Activated naive CD4-positive, alpha-beta T cell treated with Interleukin-2 at 50 U/mL for 16 hours (primary cell): ENCODE measurements around the gene HOXC5.

Experiments used
- DNase-seq: peaks from one replicate; pipeline ENCODE4 v3.0.0-alpha.2; 2020

The HOXC5 gene

DNA sequence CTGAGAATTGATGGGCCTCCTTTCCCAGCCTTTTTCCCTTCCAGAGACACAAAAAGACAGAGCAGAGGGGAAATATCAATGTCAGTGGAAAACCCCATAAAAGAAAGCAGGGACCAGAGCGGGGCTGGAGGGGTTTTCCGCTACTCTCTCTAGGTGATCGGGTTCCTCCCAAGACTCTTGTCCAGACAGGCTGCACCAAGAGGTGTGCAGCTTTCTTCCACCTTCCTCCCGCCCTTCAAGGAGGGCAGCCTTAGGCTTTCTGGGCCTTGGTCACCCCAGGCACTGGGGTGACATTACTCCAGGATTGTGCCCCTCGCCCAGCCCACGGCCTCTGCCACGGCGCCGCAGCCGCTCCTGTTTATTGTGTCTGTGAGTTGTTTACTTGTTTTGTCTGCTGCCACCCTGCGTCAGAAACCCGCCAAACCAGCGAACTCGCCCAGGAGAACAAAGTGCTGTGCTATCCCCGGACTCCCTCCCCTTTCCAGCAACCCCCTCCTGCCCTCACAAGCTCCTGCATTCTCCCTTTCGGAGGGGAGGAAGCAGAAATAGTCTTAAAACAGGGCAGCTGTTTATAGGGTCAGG lies 11.3 kb upstream of the HOXC5 start:
- DNase-seq = no peak

DNA sequence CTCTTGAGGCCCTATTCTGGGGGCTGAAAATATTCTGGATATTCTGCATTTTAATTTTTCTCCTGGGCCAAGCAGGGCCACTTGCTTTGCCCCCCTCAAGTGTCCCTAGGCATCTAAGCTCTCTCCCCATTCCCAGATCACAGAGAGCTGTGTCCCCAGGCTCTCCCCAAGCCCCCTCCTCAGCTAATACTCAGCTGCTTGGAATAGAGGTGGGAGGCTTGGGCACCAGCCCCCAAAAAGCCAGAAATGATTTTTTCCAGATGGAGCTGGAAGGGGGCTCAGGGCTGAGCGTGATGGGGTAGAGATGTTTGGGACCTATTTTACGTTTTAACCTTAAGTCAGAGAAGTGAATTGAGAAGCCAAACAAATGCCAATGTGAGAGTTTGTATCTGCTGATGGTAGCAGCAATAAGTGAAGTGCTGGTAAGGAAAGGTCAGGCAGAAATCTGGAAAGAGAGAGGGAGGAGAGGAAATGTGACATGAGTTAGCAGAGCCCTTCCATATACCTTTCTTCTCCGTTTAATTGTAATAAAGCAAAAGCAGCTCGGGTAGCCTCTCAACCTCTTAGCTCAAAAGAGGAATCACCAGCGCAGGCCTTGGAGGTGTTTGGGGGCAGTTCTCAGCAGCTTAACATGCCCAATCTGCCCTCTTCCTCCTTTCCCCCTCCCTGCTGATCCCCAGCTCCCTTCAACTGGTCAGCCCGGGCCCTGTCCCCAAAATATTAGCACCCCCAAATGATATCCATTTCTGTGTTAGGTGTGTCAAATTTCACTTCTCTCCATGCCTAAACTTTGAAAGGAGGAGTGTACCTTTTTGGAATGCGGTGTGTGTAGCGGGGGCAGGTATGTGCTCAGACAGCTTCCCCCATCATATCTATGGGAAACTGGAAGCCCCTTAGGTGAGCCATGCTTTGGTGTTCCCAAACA lies 9.6 kb upstream of the HOXC5 start:
- no peak for DNase-seq

DNA sequence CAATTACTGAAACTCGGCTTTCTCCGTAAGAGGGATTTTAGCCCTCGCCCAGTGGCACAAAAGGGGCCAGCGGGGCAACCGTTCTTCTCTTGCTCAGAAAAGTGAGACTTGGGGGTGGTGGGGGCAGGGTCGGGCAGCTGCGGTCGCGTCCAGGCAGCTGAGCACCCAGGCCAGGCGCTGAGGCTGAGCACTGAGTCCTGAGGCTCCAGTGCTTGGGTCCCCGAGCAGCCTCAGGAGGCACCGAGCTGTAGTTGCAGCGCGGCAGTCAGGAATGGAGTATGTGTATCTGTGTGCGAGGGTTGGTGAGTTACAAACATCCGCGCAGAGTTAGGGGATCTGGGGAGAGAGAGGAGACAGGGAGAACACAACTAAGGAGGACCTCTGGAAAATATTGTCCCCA lies 8.7 kb upstream of the HOXC5 start:
- DNase-seq = no peak

DNA sequence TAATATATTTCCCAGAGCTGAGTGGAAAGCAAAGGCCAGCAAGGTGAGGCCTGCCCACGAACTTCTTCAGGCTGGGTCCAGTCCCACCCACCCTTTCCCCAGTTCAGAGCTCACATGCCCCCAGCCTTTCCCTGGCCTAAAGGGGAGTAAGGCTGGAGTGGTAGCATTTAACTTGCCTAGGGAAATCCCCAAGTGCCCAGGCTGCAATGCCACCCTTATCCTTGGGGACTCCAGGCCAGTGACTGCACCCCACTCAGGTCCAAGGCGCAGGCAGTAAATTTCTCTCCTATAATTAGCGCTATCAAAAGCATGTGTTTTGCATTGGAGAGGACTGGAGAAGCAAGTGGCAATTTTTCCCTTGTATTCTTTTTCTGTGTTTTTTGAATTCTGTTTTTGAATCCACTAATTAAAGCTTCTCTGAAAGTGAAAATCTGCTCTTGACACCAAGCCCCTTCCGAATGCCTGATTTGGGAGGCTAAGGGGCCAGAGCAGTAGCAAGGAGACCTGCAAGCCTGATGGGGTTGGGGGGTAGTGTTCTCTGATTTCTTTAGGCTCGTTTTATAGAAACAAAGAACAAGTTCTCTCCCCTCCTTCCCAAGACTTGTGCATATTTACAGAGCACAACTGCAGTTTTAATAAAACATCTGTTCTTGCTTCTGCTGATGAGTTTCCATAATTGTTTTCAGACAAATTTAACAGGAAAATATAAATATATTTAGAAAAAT lies 8.1 kb upstream of the HOXC5 start:
- no peak for DNase-seq

DNA sequence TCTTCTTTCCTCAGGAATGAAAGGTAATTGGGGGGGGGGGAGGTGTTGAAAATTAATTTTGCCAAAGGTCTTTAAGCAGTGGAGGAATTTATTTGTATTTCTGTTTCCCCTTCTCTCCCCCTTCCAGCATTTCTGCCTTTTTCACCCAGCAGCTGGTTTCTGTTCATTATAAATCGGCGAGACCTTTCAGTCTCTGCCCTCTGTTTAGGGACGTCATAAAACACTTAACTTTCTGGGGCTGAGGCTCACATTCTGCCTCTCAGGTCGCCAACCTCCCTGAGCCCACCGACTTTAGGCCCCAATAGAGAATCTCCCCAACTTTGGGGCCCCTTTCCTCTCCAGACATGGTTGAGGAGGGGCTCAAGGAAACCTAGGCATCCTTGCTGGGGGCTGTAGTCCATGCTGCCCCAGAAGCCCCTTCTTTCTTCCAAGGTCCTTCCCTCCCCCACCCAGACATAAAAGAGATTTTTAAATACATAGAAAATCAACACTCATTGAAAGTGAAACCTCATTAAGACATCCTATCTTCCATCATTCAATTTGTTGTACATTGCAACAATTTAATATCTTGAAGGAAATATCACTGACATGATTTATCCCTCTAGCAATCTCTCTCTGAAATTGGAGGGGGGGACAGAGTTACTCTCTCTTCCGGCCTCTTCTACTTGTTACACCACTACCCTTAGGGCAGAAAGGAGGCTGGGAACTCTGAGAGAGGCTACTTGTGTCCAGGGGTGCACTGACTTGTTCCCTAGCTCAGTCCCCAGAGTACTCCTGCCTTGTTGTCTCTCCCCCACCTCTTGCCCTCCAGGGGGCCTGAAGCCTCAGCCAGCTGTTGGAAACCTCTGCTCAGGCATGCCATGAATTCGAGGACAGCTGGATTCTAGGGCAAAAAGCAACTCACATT lies 7.1 kb upstream of the HOXC5 start:
- no peak for DNase-seq

DNA sequence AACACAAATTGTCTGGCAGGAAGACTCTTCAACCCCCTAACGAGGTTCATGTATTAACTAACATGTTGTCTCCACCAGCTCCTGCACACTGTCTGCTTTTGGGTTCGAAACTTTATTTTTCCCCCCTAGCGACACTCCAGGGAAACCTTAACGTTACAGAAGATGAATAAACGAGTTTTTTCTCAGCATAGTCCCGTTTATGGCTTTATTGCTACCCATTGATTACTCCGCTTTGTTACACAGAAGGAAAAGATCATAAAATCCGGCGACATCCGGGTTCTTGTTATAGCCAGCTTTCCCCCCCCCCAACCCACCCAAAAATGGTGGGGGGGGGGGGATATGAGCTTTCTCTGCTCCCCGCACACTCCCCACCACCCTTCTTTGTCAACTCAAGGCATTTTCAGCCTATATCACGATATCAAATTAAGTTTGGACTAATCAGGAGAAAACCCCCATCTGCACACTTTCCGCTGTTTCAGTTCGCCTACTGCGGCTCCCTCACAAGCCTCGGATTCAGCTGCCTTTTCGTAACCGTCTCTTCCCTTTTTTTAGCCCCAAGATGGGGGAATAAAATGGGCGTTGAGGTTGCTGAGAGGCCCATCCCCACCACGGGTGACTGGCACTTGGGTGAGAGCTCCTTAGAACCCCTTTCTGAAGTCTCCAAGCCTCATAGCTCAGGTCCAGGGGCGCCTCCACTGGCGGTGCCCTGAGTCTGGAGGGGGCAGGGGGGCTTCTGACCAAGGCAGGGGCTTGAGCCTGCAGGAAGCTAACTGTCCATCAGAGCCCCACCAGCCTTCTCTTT lies 6.0 kb upstream of the HOXC5 start:
- DNase-seq = no peak

DNA sequence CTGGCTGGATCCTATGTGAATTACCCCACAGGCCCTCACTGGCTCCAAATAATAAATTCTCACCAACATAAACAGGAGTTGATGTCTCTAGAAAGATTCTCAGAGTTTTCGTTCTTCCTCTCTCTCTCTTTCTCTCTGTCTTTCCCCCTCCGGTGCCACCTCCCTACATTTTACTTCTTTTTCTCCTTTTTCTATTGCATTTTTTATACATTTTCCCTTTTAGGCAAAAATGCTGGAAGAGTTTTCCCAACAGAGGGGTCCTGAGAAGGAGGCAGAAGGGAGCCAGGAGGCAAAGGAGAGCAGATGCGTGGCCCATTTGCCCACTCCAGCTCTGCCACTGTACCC lies 5.4 kb upstream of the HOXC5 start:
- no peak for DNase-seq

DNA sequence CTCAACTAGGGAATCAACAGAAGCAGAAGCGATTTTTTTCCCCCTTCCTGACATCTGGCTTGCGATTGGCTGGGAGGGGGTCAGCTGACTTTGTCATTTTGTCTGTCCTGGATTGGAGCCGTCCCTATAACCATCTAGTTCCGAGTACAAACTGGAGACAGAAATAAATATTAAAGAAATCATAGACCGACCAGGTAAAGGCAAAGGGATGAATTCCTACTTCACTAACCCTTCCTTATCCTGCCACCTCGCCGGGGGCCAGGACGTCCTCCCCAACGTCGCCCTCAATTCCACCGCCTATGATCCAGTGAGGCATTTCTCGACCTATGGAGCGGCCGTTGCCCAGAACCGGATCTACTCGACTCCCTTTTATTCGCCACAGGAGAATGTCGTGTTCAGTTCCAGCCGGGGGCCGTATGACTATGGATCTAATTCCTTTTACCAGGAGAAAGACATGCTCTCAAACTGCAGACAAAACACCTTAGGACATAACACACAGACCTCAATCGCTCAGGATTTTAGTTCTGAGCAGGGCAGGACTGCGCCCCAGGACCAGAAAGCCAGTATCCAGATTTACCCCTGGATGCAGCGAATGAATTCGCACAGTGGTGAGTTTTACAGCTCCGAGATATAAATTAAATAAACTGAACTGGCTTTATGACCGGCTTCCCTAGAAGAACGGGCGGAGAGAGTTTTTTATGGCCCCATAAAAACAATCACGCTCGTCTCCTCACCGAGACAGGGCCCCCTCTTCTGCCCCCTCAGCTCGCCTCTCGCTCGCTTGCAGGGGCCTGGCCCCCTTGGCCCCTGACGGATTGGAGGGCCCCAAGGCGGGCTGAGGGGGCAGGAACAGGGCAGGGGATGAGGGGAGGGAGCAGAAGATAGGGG lies 4.3 kb upstream of the HOXC5 start, which contains the start of gene HOXC6:
Gene HOXC6 (plus strand): TSS at position 127 of the 888 bp plus-strand sequence. CDS start 82 bp downstream, at position 209.
- DNase-seq = no peak

DNA sequence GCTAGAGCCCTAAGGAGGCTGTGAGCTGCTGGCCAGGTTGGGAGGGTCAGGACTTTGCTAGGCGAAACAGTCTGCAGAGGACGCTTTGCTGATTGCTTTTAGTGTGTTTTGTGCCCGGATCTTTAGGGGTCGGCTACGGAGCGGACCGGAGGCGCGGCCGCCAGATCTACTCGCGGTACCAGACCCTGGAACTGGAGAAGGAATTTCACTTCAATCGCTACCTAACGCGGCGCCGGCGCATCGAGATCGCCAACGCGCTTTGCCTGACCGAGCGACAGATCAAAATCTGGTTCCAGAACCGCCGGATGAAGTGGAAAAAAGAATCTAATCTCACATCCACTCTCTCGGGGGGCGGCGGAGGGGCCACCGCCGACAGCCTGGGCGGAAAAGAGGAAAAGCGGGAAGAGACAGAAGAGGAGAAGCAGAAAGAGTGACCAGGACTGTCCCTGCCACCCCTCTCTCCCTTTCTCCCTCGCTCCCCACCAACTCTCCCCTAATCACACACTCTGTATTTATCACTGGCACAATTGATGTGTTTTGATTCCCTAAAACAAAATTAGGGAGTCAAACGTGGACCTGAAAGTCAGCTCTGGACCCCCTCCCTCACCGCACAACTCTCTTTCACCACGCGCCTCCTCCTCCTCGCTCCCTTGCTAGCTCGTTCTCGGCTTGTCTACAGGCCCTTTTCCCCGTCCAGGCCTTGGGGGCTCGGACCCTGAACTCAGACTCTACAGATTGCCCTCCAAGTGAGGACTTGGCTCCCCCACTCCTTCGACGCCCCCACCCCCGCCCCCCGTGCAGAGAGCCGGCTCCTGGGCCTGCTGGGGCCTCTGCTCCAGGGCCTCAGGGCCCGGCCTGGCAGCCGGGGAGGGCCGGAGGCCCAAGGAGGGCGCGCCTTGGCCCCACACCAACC lies 3.1 kb upstream of the HOXC5 start:
- no peak for DNase-seq

DNA sequence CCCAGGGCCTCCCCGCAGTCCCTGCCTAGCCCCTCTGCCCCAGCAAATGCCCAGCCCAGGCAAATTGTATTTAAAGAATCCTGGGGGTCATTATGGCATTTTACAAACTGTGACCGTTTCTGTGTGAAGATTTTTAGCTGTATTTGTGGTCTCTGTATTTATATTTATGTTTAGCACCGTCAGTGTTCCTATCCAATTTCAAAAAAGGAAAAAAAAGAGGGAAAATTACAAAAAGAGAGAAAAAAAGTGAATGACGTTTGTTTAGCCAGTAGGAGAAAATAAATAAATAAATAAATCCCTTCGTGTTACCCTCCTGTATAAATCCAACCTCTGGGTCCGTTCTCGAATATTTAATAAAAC lies 2.4 kb upstream of the HOXC5 start:
- DNase-seq = no peak

DNA sequence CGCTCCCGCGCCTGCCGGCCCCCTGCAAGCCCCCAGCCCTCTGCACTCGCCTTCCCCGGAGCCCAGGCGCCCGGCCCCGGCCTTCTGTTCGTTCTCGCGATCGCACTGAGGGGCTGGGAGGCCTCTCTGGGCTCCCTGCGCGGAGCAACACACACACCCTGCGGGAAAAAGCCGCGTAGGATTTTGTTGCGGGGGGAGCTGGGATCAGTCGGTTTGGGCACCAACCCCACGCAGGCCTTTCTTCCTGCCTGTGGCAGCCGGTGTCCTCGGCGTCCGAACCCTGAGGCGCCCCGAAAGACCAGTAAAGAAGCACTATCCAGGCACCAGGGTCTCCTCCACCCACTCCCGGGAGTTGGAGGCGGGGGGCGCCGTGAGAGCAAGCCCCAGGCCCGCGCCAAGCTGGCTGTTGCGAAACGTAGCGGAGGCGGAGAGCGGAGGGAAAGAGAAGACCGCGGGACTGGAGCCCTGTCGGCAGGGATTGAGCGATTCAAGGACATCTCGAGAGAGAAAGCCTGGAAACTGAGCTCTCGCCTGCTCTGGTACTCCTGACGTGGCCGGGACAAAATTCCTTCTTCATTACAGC lies 1.9 kb upstream of the HOXC5 start:
- DNase-seq = no peak

DNA sequence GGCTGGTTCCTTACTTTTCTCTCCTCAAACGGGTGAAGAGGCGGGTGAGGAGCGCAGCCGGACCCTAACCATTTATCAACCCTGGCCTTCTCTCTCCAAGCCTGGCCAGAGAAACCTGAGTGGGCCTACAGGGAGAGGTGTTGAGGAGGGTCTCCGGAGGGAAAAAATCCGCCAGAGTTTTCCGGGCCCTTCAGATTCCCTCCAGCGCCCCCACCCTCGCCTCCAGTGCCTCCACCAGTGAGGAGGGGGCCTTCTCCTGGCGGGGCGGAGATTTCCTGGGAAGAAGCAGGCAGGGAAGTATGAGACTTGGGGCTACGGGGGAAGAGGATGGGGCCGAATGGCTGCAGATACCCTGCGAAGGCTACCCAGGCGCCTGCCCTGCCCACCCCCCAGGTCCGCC lies 1.4 kb upstream of the HOXC5 start:
- DNase-seq = no peak

DNA sequence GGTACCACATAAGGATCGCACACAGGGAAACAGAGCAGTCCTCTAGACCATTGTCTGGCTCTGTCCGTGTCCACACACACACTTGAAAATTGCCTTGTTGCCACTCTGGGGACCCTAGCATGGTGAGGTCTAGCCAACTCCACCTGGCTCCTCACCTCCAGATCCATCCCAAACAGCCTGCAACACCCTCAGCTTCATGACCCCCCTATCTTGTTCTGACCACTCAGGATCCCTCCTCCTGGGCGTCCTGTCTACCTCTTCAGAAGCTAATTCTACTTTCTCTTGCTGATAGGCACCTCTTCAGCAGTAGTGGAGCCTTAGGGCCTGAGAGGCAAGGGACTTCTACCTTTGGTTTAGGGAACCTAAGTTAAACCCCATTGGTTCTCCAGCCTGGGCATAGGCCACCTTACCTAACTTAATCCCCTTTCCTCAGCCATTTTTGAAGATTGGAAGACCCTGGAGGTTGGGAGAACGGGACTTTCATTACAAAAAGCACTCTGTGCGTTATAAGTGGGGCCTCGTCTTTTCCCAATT lies 697 bp upstream of the HOXC5 start:
- DNase-seq = no peak

DNA sequence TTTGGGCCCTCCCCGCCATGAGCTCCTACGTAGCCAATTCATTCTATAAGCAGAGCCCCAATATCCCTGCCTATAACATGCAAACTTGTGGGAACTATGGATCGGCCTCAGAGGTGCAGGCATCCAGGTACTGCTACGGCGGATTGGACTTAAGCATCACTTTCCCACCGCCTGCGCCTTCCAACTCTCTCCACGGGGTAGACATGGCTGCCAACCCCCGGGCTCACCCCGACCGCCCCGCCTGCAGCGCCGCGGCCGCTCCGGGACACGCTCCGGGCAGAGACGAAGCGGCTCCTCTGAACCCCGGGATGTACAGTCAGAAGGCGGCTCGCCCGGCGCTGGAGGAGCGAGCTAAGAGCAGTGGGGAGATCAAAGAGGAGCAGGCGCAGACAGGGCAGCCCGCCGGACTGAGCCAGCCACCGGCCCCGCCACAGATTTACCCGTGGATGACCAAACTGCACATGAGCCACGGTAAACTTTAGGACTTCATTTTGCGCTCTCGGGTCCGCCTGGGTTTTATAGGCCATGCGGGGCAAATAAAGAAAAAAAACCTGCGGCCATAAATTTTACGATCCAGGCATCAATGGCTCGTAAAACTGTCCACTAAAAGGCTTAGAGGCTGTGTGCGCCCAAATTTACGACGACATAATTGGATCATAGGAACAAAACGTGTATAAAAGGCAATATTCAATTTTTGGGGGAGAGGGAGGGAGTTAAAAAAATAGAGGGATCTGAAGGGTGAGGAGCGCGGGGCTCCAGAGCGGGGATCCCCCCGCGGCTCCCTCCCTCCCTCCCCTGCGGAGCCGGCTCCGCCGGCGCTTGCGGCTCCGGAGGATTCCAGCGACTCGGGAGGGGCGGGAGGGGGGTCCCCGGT lies 493 bp downstream of the HOXC5 start:
- no peak for DNase-seq

DNA sequence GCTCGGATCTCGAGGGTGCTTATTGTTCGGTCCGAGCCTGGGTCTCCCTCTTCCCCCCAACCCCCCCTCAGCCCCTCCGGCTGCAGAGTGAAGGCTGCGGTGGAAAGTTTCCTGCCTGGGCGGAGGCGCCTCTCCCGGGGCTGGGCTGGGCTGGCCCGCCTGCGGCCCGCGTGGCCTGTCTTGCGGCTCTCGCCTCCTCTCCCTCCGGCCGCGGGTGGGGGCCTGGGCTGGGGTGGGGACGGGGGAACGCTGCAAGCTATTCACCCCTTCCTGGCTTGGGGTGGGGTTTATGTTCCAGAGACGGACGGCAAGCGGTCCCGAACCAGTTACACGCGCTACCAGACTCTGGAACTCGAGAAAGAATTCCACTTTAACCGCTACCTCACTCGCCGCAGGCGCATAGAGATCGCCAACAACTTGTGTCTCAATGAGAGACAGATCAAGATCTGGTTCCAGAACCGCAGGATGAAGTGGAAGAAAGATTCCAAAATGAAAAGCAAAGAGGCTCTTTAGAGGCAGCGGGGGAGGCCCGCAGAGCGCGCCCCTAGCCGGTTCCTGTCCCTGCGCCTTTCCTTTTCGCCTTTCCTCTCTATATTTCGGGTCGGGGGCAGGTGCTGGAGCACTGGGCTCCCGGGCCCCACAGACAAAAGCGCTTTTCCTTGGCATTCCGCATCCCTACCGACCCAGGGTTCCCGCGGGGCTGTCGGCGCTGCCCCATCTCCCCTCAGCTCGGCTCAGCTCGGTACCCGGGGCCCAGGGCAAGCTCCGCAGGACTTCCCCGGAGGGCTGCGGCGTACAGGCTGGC lies 1.3 kb downstream of the HOXC5 start:
- DNase-seq = no peak

DNA sequence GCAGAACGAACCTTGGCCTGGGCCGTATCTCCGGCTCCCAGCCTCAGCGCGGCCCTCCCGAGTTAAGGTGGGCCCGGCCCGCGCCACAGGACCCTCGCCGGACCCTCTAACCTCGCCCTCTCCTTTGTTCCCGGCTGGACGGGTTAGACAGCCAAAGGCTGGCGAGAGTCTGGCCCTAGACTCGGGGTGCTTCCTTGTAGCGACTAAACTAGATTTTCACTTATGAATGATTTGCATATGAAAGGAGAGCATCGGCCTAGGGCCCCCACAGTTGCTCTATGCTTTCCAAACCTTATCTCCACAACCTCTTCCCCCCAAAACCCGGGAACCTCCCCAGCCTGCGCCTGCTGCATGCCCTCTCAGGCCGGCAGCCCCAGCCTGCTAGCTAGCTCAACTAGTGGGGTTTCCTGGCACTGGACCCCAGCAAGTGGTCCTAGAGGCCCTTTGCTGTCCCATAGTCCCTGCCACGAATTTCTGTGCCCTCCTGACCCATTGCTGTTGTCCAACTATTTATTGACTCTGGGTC lies 2.0 kb downstream of the HOXC5 start:
- no peak for DNase-seq
